A549 treated with RU486 at 1 μM for 4 hours (cell line): ENCODE measurements around the gene PANK4. TPM values are rescaled to one million over a fixed set of nuclear protein-coding genes. Genes with fewer than 3 reads are reported as not detected.

ENCODE experiments used
- total RNA-seq: library from RNA; stranded (reverse); fragments of 200-300 nt; extraction: Qiagen RNA extraction; gene quantifications from 5 replicates; pipeline ENCODE4 v1.2.3, GENCODE V29; 2022; ENCODE audit warnings: low read depth

Gene PANK4
- 7.0 to 11.3 TPM (median 10.3 TPM) in 5 replicates for total RNA-seq

GRCh38 chr1:2525920-2526823 is at the start of gene PANK4:
PANK4 (minus strand) TSS chr1:2526596; CDS start chr1:2526587, 9 bp downstream.

GRCh38 chr1:2556277-2556677 is 29.9 kb upstream of the PANK4 start, which contains the start of gene TNFRSF14:
TNFRSF14 (plus strand) TSS chr1:2556371; CDS start chr1:2556665, 294 bp downstream.

GRCh38 chr1:2529784-2530512 is 3.6 kb upstream of the PANK4 start, which contains the start of gene HES5:
HES5 (minus strand) TSS chr1:2530263; CDS start chr1:2530164, 99 bp downstream.

GRCh38 chr1:2476061-2476999 is 50.1 kb downstream of the PANK4 start, which contains the start of gene PLCH2:
PLCH2 (plus strand) TSS chr1:2476289; CDS start chr1:2476589, 300 bp downstream.

Other genes with a start within 250 kb of the PANK4 start
- gene MORN1, start 135.0 kb downstream of the PANK4 start, total RNA-seq, result 4.6 to 8.3 TPM (median 6.2 TPM) in 5 replicates
- 95.6 to 133 TPM (median 119 TPM) in 5 replicates for gene RER1, start 134.8 kb downstream of the PANK4 start, total RNA-seq
- 16.8 to 24.4 TPM (median 24.0 TPM) in 5 replicates for gene PEX10, start 114.0 kb downstream of the PANK4 start, total RNA-seq
- 0.14 to 0.48 TPM (median 0.28 TPM) in 5 replicates for gene PLCH2, start 50.3 kb downstream of the PANK4 start, total RNA-seq
- gene HES5, start 3.7 kb upstream of the PANK4 start, total RNA-seq, result not detected in 5 replicates
- gene TNFRSF14, start 29.8 kb upstream of the PANK4 start, total RNA-seq, result 0.10 to 0.25 TPM (median 0.16 TPM) in 4 of 5 replicates, not detected in the other
- gene PRXL2B, start 60.2 kb upstream of the PANK4 start, total RNA-seq, result 17.2 to 23.4 TPM (median 19.9 TPM) in 5 replicates
- not detected in 5 replicates for gene MMEL1, start 106.4 kb upstream of the PANK4 start, total RNA-seq